Daoy (cell line): Measurements from ENCODE around the gene TCL1B. TPM values are rescaled to one million over a fixed set of nuclear protein-coding genes. Genes with fewer than 3 reads are reported as not detected.

Source experiments
- total RNA-seq: library from RNA; depleted of rRNA; stranded (reverse); fragments of >200 nt; shearing (Covaris generic); gene quantifications from 2 replicates; pipeline ENCODE4 v1.2.3, GENCODE V29; 2014; rRNA removed

Gene TCL1B
- total RNA-seq, 1 experiment from 2014 or later, result 0.11 TPM

Other genes with a start within 250 kb of the TCL1B start
- 0.54 and 1.5 TPM in 2 replicates for gene SYNE3, start 169.8 kb upstream of the TCL1B start, total RNA-seq
- 90.1 and 93.3 TPM in 2 replicates for gene GLRX5, start 151.4 kb upstream of the TCL1B start, total RNA-seq
- 5.5 and 12.2 TPM in 2 replicates for gene TCL1A, start 27.7 kb downstream of the TCL1B start, total RNA-seq
- 0.34 and 1.3 TPM in 2 replicates for gene TUNAR, start 190.4 kb downstream of the TCL1B start, total RNA-seq